Type B pancreatic cell (in vitro differentiated cells): ENCODE results near the gene EHMT1. TPM values are rescaled to one million over a fixed set of nuclear protein-coding genes. Genes with fewer than 3 reads are reported as not detected.

Experiments used
- DNase-seq: peaks from one replicate; pipeline ENCODE4 v3.0.0; 2021; ENCODE audit warnings: mixed read lengths; ENCODE audit not compliant: unreplicated experiment; ENCODE audit errors: extremely low spot score
- H3K27ac Mint-ChIP-seq: 2 replicates; pipeline ENCODE4 v1.8.0; 2021; ENCODE audit warnings: mild to moderate bottlenecking, mixed read lengths
- H3K27me3 Mint-ChIP-seq: 2 replicates; pipeline ENCODE4 v1.8.0; 2021; ENCODE audit warnings: mixed read lengths
- H3K36me3 Mint-ChIP-seq: 2 replicates; pipeline ENCODE4 v1.8.0; 2021; ENCODE audit warnings: mixed read lengths
- H3K4me1 Mint-ChIP-seq: one replicate; pipeline ENCODE4 v1.8.0; 2021; ENCODE audit warnings: mixed read lengths; ENCODE audit not compliant: unreplicated experiment
- H3K4me3 Mint-ChIP-seq: 2 replicates; pipeline ENCODE4 v1.8.0; 2021; ENCODE audit warnings: mild to moderate bottlenecking, mixed read lengths
- H3K9me3 Mint-ChIP-seq: 2 replicates; pipeline ENCODE4 v1.8.0; 2021; ENCODE audit warnings: mixed read lengths
- CTCF ChIP-seq: fragments of 200-600 bp; sonication (generic); conservative IDR thresholded peaks from 2 replicates; pipeline ENCODE4 v1.5.0; 2021; ENCODE audit warnings: antibody characterized with exemption, mild to moderate bottlenecking
- total RNA-seq: library from RNA; stranded (reverse); gene quantifications from 2 replicates; pipeline ENCODE4 v1.2.1, GENCODE V29; 2021; ENCODE audit warnings: low replicate concordance

Gene EHMT1
- total RNA-seq, 1 donor from 2014 or later, result 111 TPM

- no peaks in the 10 kb centered on the region for H3K9me3 Mint-ChIP-seq
- peaks cover 37% of the 10 kb centered on the region for H3K4me1 Mint-ChIP-seq
- H3K27me3 Mint-ChIP-seq, result no peaks in the 10 kb centered on the region
- peaks cover 25% of the 10 kb centered on the region for H3K36me3 Mint-ChIP-seq
- H3K27ac Mint-ChIP-seq, result no peak overlapping the region
- H3K4me3 Mint-ChIP-seq, result no peak overlapping the region
- no peak for TF ChIP-seq CTCF
- DNase-seq, result no peak
These were observed 46.4 kb downstream of the EHMT1 start for GRCh38 chr9:137665226-137665625.

GRCh38 chr9:137665697-137666512 lies 47.1 kb downstream of the EHMT1 start:
- Mint-ChIP-seq H3K36me3 (peaks cover 32% of the 10 kb centered on the region), H3K27me3 (no peaks in the 10 kb centered on the region), H3K27ac (peak overlapping the region; percentile 41), H3K4me1 (peaks cover 42% of the 10 kb centered on the region), H3K9me3 (no peaks in the 10 kb centered on the region), H3K4me3 (no peak overlapping the region)
- peak; percentile 50 for TF ChIP-seq CTCF
- no peak for DNase-seq

- Mint-ChIP-seq H3K27ac (no peak overlapping the region), H3K27me3 (no peaks in the 10 kb centered on the region), H3K4me3 (no peak overlapping the region), H3K4me1 (peaks cover 46% of the 10 kb centered on the region), H3K36me3 (peaks cover 32% of the 10 kb centered on the region), H3K9me3 (no peaks in the 10 kb centered on the region)
- no peak for TF ChIP-seq CTCF
- DNase-seq, result no peak
These were observed 47.7 kb downstream of the EHMT1 start for GRCh38 chr9:137666513-137666822.

GRCh38 chr9:137666955-137667670 lies 48.3 kb downstream of the EHMT1 start:
- H3K27ac Mint-ChIP-seq, result peak overlapping the region; percentile 12
- H3K9me3 Mint-ChIP-seq, result no peaks in the 10 kb centered on the region
- TF ChIP-seq CTCF, result no peak
- H3K4me3 Mint-ChIP-seq, result no peak overlapping the region
- H3K27me3 Mint-ChIP-seq, result no peaks in the 10 kb centered on the region
- peaks cover 50% of the 10 kb centered on the region for H3K4me1 Mint-ChIP-seq
- no peak for DNase-seq
- H3K36me3 Mint-ChIP-seq, result peaks cover 32% of the 10 kb centered on the region

- H3K27ac Mint-ChIP-seq, result no peak overlapping the region
- H3K4me1 Mint-ChIP-seq, result peaks cover 57% of the 10 kb centered on the region
- no peaks in the 10 kb centered on the region for H3K27me3 Mint-ChIP-seq
- no peak for TF ChIP-seq CTCF
- H3K36me3 Mint-ChIP-seq, result peaks cover 29% of the 10 kb centered on the region
- DNase-seq, result no peak
- H3K9me3 Mint-ChIP-seq, result no peaks in the 10 kb centered on the region
- no peak overlapping the region for H3K4me3 Mint-ChIP-seq
These were observed 49.4 kb downstream of the EHMT1 start for GRCh38 chr9:137668203-137668602.
